Lung microvascular endothelial cell (primary cell): ENCODE data around the gene ZDHHC16. TPM values are rescaled to one million over a fixed set of nuclear protein-coding genes. Genes with fewer than 3 reads are reported as not detected.
A peak's percentile ranks its signal among the peaks of the same experiment; 100 is the strongest.
"Not testable (repeated sequence)": the region's sequence is repeated elsewhere in the genome, so short reads cannot be mapped to it uniquely, and the experiment has no call there.

Experiments used
- DNase-seq, 2 donors: peaks; one replicate each; pipeline versions ENCODE4 v3.0.0 to v3.0.0-alpha.2; 2010; ENCODE audit warnings: low read depth in 2 of 2
- total RNA-seq: library from RNA; depleted of rRNA; stranded (reverse); fragments of >200 nt; gene quantifications from 2 replicates; pipeline ENCODE4 v1.2.1, GENCODE V29; 2014

Gene ZDHHC16
- total RNA-seq, 1 donor from 2014 or later, result 26.2 TPM

GRCh38 chr10:97434055-97434454, 11.9 kb upstream of the ZDHHC16 start:
- DNase-seq, result no peak

GRCh38 chr10:97434557-97434956, 11.4 kb upstream of the ZDHHC16 start:
- DNase-seq, result no peak

DNA sequence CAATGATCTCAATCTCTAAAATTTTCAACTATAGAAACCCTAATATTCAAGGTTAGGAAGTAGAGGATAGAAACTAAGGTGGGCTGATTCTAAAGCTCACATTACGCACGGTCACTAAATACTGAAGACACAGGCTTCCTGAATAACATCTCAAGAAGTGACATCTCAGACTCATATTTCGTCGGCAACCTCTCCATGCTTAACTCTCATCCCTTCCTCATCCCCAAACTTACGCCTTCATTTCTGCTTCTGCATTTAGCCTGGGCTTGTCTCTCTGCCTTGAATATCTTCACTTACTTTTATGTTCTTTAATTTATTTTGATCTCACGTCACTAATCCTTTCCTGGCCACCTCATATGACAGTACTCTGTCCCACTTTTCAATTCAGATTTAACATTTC, 10.8 kb upstream of the ZDHHC16 start:
- no peak for DNase-seq

DNA sequence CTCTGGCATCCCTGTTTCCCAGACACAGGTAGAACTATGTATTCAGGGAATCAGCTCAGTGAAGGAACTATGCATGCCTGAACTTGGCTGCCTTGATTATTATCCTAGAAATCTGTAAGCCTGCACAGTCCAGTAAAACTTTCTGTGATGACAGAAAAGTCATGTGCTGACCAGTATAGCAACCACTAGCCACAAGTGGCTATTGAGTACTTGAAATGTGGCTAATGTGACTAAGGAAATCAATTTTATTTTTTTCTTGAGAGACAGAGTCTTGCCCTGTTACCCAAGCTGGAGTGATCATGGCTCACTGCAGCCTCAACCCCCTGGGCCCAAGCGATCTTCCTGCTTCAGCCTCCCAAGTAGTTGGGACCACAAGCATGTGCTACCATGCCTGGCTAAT, 3.7 kb upstream of the ZDHHC16 start:
- DNase-seq, result no peak

GRCh38 chr10:97444212-97444611, 1.8 kb upstream of the ZDHHC16 start:
- no peak for DNase-seq

GRCh38 chr10:97445357-97445721, 636 bp upstream of the ZDHHC16 start:
- peak; percentile 16 to 19 for DNase-seq

GRCh38 chr10:97450828-97451227, 4.9 kb downstream of the ZDHHC16 start:
- peak; percentile 51 to 56 for DNase-seq

- no peak for DNase-seq
These were observed 5.6 kb downstream of the ZDHHC16 start for GRCh38 chr10:97451605-97452004.

- DNase-seq, result no peak
These were observed 6.4 kb downstream of the ZDHHC16 start for GRCh38 chr10:97452352-97452751.

GRCh38 chr10:97454330-97455036, 8.5 kb downstream of the ZDHHC16 start:
- DNase-seq, result peak; percentile 36 to 55

DNA sequence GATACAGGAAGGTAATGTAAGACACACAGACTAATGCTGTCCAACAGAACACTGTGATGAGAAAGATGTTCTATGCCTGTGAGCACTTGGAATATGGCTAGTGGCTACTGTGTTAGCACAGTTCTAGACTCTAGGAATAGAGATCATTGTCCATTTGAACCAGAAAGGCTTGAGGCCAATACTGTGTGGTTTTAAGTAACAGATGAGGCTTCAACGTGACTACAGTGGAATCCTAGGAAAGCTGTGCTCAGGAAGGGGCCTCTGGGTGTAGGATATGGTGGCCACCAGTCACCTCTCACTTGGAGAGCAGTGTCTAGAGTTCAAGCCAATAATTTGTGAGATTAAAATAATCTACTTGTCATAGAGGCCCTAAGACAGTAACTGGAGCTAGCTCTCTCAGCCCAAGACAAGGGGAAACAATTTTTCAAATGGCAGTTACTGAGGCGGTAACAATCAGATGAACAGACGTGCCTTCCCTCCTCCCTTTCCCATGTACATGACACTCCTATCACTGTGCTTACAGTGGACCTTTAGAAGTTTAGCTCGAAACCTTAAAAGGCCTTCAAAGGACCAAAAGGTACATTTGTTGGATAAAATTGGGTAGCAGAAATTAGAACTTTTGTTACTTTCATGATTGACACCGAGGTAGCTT, 10.2 kb downstream of the ZDHHC16 start:
- DNase-seq, result no peak

GRCh38 chr10:97456686-97457065, 10.7 kb downstream of the ZDHHC16 start:
- no peak for DNase-seq

- no peak for DNase-seq
These were observed 13.1 kb downstream of the ZDHHC16 start for GRCh38 chr10:97459111-97459510.

GRCh38 chr10:97459933-97460332, 14.0 kb downstream of the ZDHHC16 start:
- DNase-seq, result no peak

GRCh38 chr10:97462309-97462708, 16.3 kb downstream of the ZDHHC16 start:
- no peak for DNase-seq

- DNase-seq, result peak; percentile 59 to 77
These were observed 17.6 kb downstream of the ZDHHC16 start for GRCh38 chr10:97463363-97464132.

DNA sequence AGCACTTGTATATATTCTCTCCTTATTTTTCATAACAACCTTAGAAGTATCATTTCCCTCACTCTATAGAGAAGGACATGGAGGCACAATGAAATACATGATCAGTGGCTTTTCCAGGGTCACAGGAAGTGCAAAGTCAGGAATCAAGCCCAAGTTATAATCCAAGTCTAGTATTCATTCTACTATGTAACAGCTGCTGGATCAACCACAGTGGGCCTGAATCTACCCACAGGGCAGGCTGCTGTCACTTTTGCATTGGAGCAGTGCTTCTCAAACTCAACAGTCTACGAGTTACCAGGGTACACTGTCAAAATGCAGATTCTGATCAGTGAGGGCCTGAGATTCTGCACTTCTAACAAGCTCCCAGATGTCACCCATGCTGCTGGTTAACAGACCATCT, 18.3 kb downstream of the ZDHHC16 start:
- no peak for DNase-seq

- DNase-seq, result no peak
These were observed 20.0 kb downstream of the ZDHHC16 start for GRCh38 chr10:97465982-97466381.

DNA sequence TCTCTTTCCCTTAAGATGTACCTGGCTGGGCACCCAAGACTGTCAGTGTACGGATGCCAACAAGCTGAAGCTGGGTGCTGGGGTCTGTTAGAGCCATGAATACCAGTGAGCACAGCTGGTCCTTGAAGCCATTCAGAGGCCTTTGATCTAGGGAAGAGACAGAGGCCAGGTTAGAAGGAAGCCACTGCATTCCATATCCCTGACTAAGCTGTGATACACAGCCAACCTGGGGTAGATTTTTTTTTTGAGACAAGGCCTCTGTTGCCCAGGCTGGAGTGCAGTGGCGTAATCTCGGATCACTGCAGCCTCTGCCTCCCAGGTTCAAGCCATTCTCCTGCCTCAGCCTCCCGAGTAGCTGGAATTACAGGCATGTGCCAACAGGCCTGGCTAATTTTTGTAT, 20.8 kb downstream of the ZDHHC16 start:
- DNase-seq, result no peak

DNA sequence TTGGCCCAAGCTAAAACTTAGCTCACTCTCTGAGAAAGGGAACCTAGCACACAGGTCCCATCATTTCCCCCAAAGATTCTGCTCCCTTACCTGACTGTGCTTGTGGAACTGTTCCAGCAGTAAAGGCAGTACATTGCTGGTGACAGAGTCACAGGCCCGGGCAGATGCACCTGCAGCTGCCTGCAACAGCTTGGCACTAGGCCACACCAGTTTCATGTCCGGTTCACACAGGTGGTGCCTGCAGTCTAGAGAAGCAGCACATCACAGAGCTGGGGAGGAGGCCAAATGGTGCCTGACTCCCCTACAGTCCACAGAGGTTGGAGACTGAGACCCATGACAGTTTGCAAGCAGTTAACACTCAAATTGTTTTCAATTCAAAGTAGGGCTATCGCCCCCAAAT, 22.2 kb downstream of the ZDHHC16 start:
- peak in 1 of 2 donors; percentile 25 for DNase-seq

- DNase-seq, result not testable (repeated sequence)
These were observed 22.8 kb downstream of the ZDHHC16 start for GRCh38 chr10:97468781-97469180.

DNA sequence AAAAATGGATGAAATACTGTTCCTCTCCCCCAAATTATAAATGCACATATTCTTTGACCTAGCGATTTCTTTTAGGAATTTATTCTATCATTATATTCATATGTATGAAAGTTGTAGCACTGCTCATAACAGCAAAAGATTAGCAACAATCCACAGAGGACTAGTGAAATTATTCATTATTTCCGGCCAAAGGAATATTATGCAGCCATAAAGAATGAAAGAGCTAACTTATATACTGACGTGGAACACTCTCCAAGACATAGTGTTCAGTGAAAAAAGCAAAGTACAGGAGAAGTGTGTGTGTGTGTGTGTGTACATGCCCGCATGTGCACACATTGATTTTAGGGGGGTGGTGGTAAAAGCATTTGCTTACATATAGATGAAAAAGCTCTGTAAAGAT, 28.9 kb downstream of the ZDHHC16 start:
- DNase-seq, result no peak
